PC-9 (cell line): ENCODE data around the gene COL4A1. TPM values are rescaled to one million over a fixed set of nuclear protein-coding genes. Genes with fewer than 3 reads are reported as not detected.

ENCODE experiments used
- BruUV-seq: library from RNA; stranded (reverse); fragments of 400-500 nt; replicated peaks from 2 replicates; lab custom pipeline; 2021; lab: Mats Ljungman, UMichigan
- CTCF ChIA-PET: fragments of 300-600 bp; sonication (Branson Sonifier 250); formaldehyde crosslinking; loops from one replicate; lab custom pipeline; 2022; ENCODE audit warnings: antibody characterized with exemption; lab: Charles Lee
- POLR2A ChIA-PET: fragments of 300-600 bp; sonication (Branson Sonifier 250); formaldehyde crosslinking; loops from one replicate; lab custom pipeline; 2022; ENCODE audit warnings: antibody characterized with exemption; ENCODE audit not compliant: unreplicated experiment; lab: Charles Lee
- DNase-seq, 2 experiments: peaks; one replicate each; pipeline versions ENCODE4 v3.0.0 to v3.0.0-alpha.2; 2015 to 2022; ENCODE audit warnings: mixed read lengths in 1 of 2
- H2AFZ ChIP-seq: fragments of 200-600 bp; sonication (generic); 2 replicates; pipeline ENCODE4 v1.8.1; 2017; ENCODE audit warnings: antibody characterized with exemption
- H3F3A ChIP-seq: fragments of 200-600 bp; sonication (generic); 2 replicates; pipeline ENCODE4 v1.8.1; 2017; ENCODE audit warnings: antibody characterized with exemption, mild to moderate bottlenecking, low read depth; ENCODE audit not compliant: insufficient read depth
- H3K27ac ChIP-seq: fragments of 200-600 bp; sonication (generic); 2 replicates; pipeline ENCODE4 v1.6.1; 2016; ENCODE audit warnings: mixed run types
- H3K27me3 ChIP-seq: fragments of 200-600 bp; sonication (generic); 2 replicates; pipeline ENCODE4 v1.6.1; 2016; ENCODE audit warnings: low read depth, mixed run types; ENCODE audit not compliant: insufficient read depth
- H3K36me3 ChIP-seq: fragments of 200-600 bp; sonication (generic); 2 replicates; pipeline ENCODE4 v1.6.1; 2016; ENCODE audit warnings: low read depth, mixed run types
- H3K4me1 ChIP-seq: fragments of 200-600 bp; sonication (generic); replicated peaks from 2 replicates; pipeline ENCODE4 v1.6.1; 2016; ENCODE audit warnings: mixed run types; ENCODE audit not compliant: insufficient read depth
- H3K4me2 ChIP-seq: fragments of 200-600 bp; sonication (generic); 2 replicates; pipeline ENCODE4 v1.6.1; 2017; ENCODE audit warnings: mixed run types
- H3K4me3 ChIP-seq: fragments of 200-600 bp; sonication (generic); 2 replicates; pipeline ENCODE4 v1.6.1; 2016; ENCODE audit warnings: mixed run types
- H3K79me2 ChIP-seq: fragments of 200-600 bp; sonication (generic); 2 replicates; pipeline ENCODE4 v1.6.1; 2017; ENCODE audit warnings: low read depth, mixed run types
- H3K9me2 ChIP-seq: fragments of 200-600 bp; sonication (generic); 2 replicates; pipeline ENCODE4 v1.8.1; 2017; ENCODE audit warnings: mild to moderate bottlenecking; ENCODE audit not compliant: insufficient read depth
- H3K9me3 ChIP-seq: fragments of 200-600 bp; sonication (generic); 2 replicates; pipeline ENCODE4 v1.8.1; 2016; ENCODE audit warnings: low read depth; ENCODE audit not compliant: insufficient read depth
- H4K20me1 ChIP-seq: fragments of 200-600 bp; sonication (generic); 2 replicates; pipeline ENCODE4 v1.8.1; 2017; ENCODE audit not compliant: insufficient read depth
- CTCF ChIP-seq: fragments of 200-600 bp; sonication (generic); conservative IDR thresholded peaks from 2 replicates; pipeline ENCODE4 v1.6.1; 2017; ENCODE audit warnings: mixed run types, antibody characterized with exemption, mild to moderate bottlenecking, moderate library complexity
- EZH2 ChIP-seq: fragments of 200-600 bp; sonication (generic); IDR thresholded peaks from 2 replicates; pipeline ENCODE4 v1.8.0; 2017; ENCODE audit warnings: antibody characterized with exemption, low read depth
- intact Hi-C: fragments of 100-400 bp; cut with micrococcal nuclease; formaldehyde crosslinking; loops from one replicate; pipeline ENCODE4 v1.10.0; 2022; ENCODE audit not compliant: unreplicated experiment
- total RNA-seq: library from RNA; stranded (reverse); gene quantifications from 2 replicates; pipeline ENCODE4 v1.2.3, GENCODE V29; 2021

Gene COL4A1
- total RNA-seq, 1 experiment from 2014 or later = 24.5 TPM

DNA sequence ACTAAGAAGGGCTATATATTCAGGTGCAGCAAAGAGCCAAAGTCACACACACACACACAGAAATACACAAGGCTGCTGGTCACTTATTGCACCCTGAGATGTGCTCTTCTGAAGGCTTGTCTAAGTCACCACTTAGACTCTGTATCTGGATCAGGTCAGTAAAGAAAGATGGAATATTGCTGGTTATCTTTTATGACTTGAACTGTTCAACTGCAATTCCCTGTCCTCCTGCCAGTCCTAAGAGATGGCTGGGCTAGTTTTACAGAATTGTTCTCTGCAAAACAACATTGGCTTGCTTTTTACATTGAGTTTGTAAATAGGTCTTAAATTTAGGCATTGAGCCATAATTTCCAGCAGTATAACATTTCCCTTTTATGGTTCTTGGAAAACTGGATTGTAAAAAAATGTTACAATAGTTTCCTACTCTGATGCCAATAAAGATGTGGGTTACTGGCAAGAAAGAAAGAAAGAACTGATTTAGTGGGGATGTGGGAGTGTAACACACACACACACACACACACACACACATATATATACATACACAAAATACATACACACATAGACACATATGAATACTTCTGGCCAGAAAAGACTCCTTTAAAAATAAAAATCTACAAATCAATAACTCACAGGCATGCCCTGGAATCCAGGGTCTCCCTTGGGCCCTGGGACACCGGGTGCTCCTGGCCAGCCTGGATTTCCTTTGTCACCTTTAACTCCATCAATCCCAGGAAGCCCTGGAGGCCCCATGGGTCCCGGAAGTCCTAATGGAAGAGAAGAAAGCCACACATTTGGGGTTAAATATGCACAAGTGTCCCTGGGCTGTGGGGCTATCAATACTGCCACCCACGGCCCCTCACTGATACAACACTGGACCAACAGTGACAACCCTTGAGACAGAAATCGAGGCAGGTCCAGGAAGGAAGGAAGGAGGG is 137.7 kb downstream of the COL4A1 start:
- ChIA-PET POLR2A (interaction anchor here (0.6 kb wide), 1 partner anchor 543 kb away, joined by 3 read pairs; no protein-coding TSS in a partner anchor), CTCF (no interaction called here)
- Histone ChIP-seq H3K36me3 (no peaks in the 10 kb centered on the region), H4K20me1 (no peaks in the 10 kb centered on the region), H3K27me3 (no peaks in the 10 kb centered on the region), H3K9me2 (no peaks in the 10 kb centered on the region), H3K9me3 (peaks cover 6% of the 10 kb centered on the region; the same call in 1 of the 2 replicates), H3K4me3 (no peak overlapping the region), H3F3A (0 out of 2 replicates have a peak, but pooled peaks cover 3% of the 10 kb centered on the region), H3K4me2 (no peak overlapping the region), H3K4me1 (peaks cover 24% of the 10 kb centered on the region), H3K27ac (no peak overlapping the region), H3K79me2 (no peaks in the 10 kb centered on the region), H2AFZ (no peak overlapping the region)
- intact Hi-C loops = no loop called here
- TF ChIP-seq EZH2 (no peak), CTCF (no peak)
- no peak for DNase-seq
- no TSS peak for BruUV-seq

- DNase-seq = peak; percentile 32 to 80
- intact Hi-C loops = no loop called here
- Histone ChIP-seq H2AFZ (no peak overlapping the region), H3K27me3 (no peaks in the 10 kb centered on the region), H3F3A (no peaks in the 10 kb centered on the region), H3K36me3 (no peaks in the 10 kb centered on the region), H3K4me2 (peak overlapping the region; percentile 35), H3K9me3 (no peaks in the 10 kb centered on the region), H4K20me1 (no peaks in the 10 kb centered on the region), H3K79me2 (no peaks in the 10 kb centered on the region), H3K27ac (no peak overlapping the region), H3K4me1 (peaks cover 17% of the 10 kb centered on the region), H3K4me3 (no peak overlapping the region), H3K9me2 (no peaks in the 10 kb centered on the region)
- ChIA-PET POLR2A (no interaction called here), CTCF (no interaction called here)
- TF ChIP-seq EZH2 (no peak), CTCF (no peak)
- BruUV-seq = no TSS peak
These were observed 140.4 kb downstream of the COL4A1 start for GRCh38 chr13:110166598-110166997.

DNA sequence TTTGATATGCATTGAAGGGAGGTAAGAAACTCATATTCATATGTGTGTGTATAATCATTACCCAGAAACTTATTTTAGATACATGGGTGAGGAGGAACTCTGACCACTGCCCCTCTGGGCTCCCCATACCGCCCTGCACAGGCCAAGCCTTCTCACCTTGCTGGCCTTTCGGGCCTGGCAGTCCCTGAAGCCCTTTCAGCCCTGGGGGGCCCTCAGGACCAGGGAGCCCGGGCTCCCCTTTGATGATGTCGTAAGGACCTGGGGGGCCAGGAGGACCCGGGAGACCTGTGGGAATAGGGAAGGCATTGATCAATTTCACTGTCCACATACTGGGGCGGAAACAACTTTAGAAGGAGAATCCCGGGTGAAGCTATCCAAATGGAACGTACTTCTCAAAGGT is 142.3 kb downstream of the COL4A1 start:
- H4K20me1 ChIP-seq = no peaks in the 10 kb centered on the region
- H3K9me2 ChIP-seq = no peaks in the 10 kb centered on the region
- peaks cover 17% of the 10 kb centered on the region for H3K4me1 ChIP-seq
- H2AFZ ChIP-seq = no peak overlapping the region
- TF ChIP-seq CTCF (no peak), EZH2 (no peak)
- no peak for DNase-seq
- no peaks in the 10 kb centered on the region for H3F3A ChIP-seq
- no peak overlapping the region for H3K4me2 ChIP-seq
- H3K79me2 ChIP-seq = no peaks in the 10 kb centered on the region
- H3K27ac ChIP-seq = no peak overlapping the region
- ChIA-PET CTCF (interaction anchor here (0.5 kb wide), 1 partner anchor 785 kb away, joined by 4 read pairs; no protein-coding TSS in a partner anchor), POLR2A (no interaction called here)
- intact Hi-C loops = no loop called here
- no peaks in the 10 kb centered on the region for H3K9me3 ChIP-seq
- no peaks in the 10 kb centered on the region for H3K36me3 ChIP-seq
- no TSS peak for BruUV-seq
- H3K27me3 ChIP-seq = no peaks in the 10 kb centered on the region
- H3K4me3 ChIP-seq = no peak overlapping the region
